ENCODE results near the gene TBC1D17.

DNA sequence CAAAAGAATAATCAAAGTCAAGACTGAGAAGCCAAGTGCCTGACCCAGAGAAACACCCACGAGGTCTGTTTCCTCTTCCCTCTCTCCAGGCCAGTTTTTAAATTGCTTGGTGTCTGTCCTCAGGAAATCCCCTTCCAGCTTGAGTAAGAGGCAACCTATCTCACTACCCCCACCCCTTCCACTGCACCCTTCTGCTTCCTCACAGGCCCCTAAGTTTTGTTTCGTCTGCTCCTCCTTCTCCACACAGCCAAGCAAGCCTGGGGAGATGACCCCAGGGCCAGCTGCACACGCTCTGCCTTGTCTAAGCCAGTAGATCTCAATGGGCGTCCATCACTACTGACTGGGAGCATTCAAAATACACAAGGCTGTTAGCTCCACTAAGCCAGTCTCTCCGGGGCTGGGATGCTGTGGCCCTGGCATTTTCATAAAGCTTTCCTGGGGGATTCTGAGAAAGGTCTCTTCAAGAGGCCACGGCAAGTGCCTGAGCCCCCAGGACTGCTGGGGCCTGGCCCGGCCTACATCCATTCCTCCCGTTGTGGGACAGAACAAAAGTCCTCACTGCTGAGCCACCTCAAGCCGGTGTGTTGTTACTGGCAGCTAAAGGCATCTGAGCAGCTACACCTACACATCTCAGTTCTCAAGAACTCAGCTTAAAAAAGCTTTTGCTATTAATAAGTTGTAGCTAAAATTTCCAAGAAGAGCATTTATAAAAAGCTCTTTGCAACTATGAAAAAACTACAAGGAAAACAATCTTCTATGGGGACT is 34.1 kb downstream of the TBC1D17 start:
- no peak for TF ChIP-seq POLR2A (IDR thresholded peaks at IDR 0.05)
- TF ChIP-seq, protein P1, sequence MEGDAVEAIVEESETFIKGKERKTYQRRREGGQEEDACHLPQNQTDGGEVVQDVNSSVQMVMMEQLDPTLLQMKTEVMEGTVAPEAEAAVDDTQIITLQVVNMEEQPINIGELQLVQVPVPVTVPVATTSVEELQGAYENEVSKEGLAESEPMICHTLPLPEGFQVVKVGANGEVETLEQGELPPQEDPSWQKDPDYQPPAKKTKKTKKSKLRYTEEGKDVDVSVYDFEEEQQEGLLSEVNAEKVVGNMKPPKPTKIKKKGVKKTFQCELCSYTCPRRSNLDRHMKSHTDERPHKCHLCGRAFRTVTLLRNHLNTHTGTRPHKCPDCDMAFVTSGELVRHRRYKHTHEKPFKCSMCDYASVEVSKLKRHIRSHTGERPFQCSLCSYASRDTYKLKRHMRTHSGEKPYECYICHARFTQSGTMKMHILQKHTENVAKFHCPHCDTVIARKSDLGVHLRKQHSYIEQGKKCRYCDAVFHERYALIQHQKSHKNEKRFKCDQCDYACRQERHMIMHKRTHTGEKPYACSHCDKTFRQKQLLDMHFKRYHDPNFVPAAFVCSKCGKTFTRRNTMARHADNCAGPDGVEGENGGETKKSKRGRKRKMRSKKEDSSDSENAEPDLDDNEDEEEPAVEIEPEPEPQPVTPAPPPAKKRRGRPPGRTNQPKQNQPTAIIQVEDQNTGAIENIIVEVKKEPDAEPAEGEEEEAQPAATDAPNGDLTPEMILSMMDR (IDR thresholded peaks at IDR 0.05): no peak
- no peak for TF ChIP-seq POLR2AphosphoS5 (IDR thresholded peaks at IDR 0.05)

Data from breast epithelium (tissue), 3 donors.